AG08396 (cell line): ENCODE measurements around the gene ENDOV.

ENCODE experiments used
- DNase-seq: peaks from one replicate; pipeline ENCODE4 v3.0.0; 2012; ENCODE audit warnings: low spot score, mixed read lengths

The ENDOV gene

DNA sequence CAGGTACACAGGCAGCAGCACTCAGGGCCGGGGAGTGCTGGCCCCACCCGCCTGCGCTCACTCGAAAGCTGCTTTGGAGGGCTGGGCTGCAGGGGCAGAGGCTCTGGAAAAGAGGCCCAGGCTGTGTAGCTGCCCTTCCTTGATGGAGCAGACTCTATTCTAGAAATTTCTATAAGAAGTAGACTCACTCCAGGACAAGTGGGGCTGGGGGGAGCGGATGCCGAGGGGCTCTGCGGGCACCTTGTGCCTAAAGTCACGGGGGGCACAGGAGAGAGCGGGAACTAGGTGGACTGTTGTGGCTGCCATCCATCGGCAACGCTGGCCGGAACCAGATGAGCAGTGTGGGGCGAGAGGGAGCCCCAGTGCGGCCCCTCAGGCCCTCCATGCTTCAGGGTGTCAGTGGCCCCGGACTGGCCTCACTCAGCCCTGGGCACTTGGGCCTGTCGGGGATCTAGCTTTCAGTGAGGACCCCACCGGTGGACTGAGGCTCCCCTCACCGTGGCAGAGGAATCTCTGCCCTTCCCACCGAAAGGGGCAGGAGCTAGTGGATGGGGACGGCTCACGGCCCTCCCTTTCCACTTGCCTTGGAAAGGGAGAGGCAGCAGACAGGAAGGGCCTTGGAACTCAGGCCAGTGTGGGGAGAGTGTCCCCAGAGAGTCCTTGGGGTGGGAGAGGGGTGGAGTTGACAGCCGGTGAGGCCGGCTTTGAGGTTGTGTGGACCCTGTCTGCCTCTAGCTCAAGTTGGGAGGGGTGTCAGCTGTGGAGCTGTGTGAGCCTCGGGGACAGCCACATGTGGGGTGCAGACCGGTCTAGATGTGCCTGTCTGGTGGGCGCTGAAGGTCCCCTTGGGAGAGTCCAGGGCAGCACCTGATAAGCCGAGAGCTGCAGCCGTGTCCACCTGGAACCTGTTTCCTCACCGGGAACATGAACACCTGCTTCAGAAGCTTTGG lies 16.6 kb downstream of the ENDOV start:
- no peak for DNase-seq

GRCh38 chr17:80432350-80432955 lies 17.5 kb downstream of the ENDOV start:
- no peak for DNase-seq

DNA sequence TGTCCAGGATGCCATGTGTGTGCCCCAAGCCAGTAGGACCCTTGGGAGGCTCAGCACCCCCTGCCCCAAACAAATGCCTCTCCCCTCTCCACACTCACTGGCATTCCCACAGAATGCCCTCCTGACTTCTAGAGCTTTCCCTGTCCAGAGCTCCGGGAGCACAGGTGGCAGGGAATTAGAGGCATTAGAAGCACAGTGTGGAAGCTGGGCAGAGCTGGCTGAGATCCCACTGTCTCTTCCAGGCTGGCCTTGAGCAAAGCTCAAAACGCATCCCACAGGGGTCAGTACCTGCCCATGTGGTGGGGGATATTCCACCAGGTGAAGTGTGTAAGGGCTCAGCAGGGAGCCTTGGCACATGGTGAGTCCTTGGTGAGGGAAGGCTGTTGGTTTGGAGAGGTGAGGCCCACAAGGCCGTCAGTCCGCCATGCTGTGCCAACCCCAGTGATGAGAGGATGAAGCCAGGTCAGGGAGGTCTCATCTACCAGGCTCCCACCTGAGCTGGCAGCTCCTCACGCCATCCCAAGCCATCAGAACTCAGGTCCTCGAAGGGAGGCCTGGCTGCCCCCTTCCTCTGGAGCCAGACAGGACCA lies 18.1 kb downstream of the ENDOV start:
- DNase-seq = no peak

GRCh38 chr17:80433916-80434666 lies 19.1 kb downstream of the ENDOV start:
- no peak for DNase-seq

GRCh38 chr17:80437532-80437931 lies 22.6 kb downstream of the ENDOV start:
- no peak for DNase-seq

DNA sequence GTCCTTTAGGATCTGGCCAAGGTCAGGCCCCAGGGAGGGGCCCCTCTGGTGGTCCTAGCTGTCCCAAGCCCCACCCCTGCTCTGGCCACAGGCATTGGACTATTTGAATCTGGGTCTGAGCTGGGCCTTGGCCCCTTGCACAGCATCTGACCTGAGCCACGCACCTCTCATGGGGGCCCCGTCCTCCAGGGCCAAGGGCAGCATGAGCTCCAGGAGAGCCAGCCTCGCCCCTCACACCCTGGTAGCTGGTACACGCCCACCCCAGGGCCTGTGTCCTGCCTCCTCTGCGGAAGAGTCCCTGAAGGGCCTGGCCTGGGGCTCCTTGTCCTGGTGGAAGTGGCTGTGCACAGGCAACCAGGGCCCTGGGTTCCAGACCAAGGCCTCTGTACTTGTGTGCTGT lies 23.8 kb downstream of the ENDOV start:
- DNase-seq = no peak

DNA sequence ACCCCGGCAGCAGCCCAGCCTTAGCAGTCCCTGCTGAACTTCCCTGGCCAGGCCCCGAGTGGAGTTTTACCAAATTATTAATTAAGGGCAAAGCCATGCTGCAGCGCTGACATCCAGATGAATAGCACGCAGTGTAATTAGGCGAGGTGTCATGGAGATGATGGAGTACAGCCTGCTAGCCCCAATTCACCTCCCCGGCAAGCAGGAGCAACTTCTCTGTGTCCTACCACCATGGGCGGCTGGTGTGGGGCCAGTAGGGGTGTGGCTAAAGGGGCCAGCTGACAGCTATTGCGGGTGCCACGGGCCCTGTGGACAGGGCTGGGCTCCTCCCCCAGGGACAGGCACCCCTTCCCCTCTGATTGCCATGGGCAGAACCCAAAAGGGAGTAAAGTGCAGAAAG lies 24.5 kb downstream of the ENDOV start:
- no peak for DNase-seq

GRCh38 chr17:80441133-80441578 lies 26.2 kb downstream of the ENDOV start:
- peak; percentile 89 for DNase-seq

DNA sequence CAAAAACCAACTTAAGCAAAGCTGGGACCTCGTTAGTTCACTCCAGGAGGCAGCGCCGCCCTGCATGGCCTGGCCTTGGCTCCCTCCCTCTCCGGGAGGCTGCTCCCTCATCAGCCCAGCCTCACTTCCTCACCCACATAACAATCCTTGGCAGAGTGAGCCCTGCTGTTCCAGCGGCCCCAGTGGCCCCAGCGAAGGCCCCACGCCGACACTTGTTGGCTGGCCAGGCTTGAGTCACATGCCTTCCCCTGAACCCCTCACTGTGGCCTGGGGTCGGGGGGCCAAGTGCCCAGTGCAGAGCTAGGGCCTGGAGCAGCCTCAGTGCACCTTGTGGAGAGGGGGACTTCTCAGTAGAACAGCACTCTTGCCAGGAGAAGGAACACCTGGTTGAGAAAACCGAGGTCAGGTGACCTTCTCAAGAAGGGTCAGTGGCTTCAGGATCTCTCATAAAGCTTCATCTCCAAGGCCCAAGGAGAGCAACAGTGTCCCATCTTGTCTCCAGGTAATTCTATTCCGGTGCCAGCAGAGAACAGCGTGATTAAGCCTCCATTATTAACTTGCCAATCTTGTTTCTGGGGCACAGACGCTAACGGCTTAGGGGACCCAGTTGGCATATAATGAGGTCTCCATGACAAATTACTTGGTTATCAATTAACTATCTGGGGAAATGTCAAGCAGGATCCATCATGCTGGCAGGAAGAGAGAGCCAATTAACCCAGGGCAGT lies 26.8 kb downstream of the ENDOV start:
- no peak for DNase-seq

DNA sequence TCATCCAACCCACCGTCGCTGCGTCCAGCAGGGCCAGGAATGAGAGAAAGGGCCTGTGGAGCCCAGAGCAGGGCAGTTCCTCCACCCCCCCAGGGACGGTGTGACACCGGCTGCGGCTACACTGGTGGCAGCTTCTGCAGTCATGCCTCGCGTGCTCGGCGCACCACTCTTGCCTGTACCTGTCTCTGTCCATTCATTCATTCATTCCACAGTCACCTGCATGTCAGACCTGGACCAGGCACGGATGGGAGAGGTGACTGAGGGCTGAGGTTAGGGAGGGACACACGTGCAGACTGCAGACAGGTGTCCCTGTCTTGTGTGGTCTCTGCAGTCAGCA lies 27.3 kb downstream of the ENDOV start:
- no peak for DNase-seq

GRCh38 chr17:80442764-80443163 lies 27.8 kb downstream of the ENDOV start:
- DNase-seq = no peak

- DNase-seq = no peak
Observed at GRCh38 chr17:80443498-80443897, 28.5 kb downstream of the ENDOV start.

- DNase-seq = no peak
Observed at GRCh38 chr17:80443916-80444643, 29.1 kb downstream of the ENDOV start.

DNA sequence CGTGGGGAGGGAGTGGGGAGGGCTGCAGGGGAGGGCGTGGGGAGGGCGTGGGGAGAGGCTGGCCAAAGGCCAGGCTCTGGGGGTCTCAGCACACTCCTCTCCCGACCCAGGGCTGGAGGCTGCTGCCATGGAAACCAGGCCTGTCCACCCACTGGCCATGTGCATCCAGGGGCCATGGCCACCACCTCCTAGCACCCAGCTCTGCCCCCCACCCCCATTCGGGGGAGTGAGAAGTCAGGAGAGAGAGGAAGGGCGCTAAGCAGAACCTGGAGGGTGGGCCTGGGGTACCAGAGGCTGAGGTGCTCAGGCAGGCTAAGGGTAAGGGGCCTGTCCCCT lies 29.6 kb downstream of the ENDOV start:
- no peak for DNase-seq

DNA sequence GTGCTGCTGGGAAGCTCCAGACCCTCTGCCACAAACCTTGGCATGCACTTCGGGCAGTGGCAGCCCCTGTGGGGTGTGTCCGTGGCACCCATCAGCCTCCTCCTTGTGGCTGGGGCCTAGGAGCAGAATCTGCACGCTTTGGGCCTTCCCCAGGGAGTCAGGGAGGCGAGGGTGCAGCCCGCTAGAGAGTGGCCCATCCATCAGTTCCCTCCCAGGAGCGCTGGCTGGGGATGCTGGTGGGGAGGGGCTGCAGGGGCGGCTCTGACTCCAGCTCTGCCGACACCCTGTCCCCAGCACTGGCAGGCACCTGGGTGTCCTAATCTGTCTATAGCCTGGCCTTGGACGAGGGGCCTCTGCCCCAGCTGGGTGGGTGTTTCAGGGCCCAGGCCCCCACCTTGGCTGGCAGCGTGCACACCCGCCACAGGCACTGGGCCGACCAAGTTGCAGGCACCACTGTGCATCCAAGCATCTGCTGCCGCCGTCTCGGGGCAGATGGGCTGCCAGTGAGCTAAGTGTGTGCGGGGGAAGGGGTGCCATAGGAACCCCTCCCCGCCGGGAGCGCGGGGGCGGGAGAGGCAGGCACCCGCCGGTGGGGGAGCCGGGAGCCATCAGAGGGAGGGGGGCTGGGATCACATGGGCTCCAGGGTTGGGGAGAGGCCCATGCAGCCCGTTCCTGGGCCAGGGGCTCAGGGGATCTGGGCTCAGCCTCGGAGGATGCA lies 30.2 kb downstream of the ENDOV start:
- DNase-seq = no peak

DNA sequence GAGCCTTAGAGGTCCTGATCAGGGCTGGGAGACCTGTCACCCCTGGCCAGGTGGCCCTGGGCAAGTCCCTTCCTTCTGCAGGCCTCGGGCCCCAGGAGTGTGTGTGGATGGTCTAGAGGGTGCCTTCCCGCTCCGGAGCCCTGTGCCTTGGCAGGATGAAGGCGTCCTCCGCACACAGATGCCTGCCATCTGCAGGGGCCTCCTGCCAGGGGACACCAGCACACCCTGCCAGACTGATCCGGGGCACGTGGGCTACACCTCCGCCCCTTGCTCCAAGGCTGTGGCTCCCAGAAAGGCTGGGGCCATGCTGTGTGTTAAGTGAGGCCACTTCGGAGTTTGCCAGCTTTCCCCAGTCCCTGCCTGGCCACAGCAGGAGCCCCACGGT lies 30.8 kb downstream of the ENDOV start:
- no peak for DNase-seq

DNA sequence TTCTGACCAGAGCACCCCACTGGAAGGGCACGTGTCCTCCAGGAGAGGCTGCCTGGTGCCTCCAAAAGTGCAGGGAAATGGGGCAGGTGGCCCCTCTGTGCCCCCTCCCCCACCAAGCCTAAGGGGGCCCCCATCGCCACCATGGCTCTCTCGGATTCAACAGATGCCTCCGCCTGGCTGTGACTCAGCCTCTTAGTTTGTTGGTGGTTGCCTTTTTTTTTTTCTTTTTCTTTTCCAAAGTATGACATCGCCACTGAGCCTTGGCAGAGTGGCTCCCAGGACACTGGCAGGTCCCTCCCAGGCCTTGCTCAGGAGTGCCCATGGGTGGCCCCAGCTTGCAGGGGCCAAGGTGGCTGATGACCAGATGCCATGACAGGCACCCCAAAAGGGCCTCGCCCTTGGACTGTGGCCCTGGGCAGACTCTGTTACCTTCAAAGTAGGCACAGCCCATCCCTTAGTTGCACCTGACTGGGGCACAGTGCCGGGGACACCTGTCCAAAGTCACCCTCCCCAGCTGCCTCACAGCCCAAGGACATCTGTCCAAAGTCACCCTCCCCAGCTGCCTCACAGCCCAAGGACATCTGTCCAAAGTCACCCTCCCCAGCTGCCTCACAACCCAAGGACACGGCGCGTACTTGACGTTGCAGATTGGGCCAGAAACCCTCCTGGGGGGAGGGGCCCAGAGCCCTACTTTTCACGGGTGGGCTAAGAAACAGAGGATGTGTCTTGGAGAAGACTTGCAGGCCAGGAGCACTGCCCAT lies 31.9 kb downstream of the ENDOV start:
- peak; percentile 65 for DNase-seq

GRCh38 chr17:80447790-80448189 lies 32.8 kb downstream of the ENDOV start:
- DNase-seq = no peak

DNA sequence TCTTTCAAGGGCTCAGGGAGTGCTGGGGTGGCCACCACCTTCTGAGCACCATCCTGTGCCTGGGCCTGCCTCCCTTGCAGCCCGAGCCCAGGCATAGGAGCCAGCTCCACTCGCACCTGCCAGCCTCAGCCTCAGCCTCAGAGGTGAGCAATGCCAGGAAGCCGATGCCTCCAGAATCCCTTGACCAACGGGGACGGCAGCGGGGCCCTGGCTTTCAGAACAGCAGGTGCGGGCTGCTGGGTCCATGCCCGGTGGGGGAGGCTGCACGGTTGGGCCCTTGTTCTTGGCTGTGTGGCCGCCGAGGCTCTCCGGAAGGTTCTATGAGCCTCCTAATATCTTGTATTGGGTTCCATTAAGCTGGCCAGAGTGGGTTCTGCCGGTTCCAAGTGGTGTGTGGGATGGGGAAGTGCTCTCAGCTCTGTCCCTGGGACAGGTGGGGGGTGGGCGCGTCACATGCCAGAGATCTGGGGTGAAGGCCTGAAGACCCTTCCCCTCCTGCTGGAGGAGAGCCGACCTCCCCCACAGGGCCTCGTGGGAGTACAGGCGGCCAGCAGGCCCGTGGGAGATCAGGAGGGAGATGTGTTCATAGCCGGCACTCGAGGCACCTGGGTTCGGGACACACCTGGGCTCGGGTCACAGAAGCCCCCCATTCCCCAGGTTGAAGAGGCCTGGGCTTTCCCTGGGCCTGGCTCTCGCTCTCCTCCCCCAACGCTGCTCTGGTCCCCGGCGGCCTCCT lies 34.4 kb downstream of the ENDOV start:
- DNase-seq = no peak
